MV-4-11 (cell line): ENCODE data around the gene GALT.

Source experiments
- DNase-seq: peaks from one replicate; lab custom pipeline; 2025; lab: John Stamatoyannopoulos, UW

GALT gene

GRCh38 chr9:34684145-34684544, 37.7 kb downstream of the GALT start:
- no peak for DNase-seq

GRCh38 chr9:34684816-34685215, 38.3 kb downstream of the GALT start:
- no peak for DNase-seq

- no peak for DNase-seq
Observed at GRCh38 chr9:34685591-34685990, 39.1 kb downstream of the GALT start.

DNA sequence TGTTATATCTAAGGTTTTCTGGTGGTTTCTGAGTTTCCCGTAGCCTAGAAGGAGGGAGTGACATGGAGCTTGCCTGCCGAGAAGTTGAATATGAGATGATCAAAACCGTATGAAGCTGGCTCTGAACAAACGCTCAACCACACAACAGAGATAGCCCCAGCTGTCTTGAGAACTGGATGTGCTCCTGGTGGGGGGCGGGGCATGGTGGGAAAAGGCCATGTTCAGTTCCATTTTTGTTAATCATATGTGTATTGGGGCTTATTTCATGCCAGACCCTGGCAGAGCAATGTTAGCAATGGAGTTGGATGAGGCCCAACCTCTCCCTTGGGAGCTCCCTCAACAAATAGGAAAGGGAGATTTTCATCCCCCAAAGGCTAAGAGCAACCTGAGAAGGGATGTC, 39.8 kb downstream of the GALT start:
- DNase-seq, result no peak

- no peak for DNase-seq
Observed at GRCh38 chr9:34686732-34687131, 40.3 kb downstream of the GALT start.

GRCh38 chr9:34687276-34688030, 41.0 kb downstream of the GALT start:
- DNase-seq, result no peak

DNA sequence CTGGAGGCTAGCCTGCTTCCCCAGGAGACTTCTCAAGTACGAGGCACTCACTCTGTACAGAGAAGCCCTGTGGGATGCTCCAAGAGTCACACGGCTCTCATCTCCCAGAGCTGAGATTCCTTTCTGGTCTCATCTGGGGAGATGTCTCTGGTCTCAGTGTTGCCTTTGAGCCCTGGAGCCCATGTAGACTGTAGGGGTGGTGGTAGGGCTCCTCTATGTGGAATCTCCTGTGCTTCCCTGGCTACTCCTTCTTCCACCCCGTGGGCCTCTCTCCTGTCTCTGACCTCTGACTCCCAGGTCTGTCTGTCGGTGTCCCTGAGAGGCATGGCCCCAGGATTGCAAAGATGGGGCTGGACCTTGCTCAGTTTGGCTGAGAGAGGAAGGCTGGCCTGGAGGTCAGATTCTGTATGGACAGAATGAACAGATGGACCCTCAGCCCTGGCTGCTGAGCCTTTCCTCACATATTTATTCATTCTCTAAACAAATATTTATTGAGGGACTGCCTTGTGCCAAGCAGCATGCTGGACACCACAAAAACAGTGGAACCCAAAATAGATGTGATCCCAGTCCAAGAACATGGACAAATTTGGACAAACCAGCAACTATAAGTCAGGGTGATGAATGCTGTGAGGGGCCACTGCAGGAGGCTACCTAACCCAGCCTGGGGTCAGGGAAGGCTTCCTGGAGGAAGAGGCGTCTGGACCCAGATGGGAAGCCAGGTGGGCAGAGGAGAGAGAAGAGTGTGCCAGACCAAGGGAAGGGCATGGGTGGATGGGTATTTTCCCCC, 42.0 kb downstream of the GALT start:
- DNase-seq, result no peak

DNA sequence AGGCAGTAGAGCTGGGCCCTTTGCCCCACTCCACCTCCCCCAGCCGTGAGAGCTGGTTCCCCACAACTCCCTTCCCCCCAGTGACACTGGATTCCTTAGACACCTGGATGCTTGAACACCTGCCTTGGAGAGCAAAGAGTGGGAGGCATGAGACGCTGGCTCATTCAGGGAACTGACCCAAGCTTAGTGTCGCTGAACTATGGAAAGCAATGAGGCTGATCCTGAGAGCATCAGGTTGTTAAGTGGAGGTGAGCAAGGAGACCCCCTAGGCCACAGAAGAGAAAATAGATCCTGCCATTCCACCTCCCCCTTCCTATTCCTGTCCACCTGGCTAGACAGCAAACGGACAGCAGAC, 42.6 kb downstream of the GALT start:
- DNase-seq, result no peak

- DNase-seq, result no peak
Observed at GRCh38 chr9:34689512-34689911, 43.0 kb downstream of the GALT start.

DNA sequence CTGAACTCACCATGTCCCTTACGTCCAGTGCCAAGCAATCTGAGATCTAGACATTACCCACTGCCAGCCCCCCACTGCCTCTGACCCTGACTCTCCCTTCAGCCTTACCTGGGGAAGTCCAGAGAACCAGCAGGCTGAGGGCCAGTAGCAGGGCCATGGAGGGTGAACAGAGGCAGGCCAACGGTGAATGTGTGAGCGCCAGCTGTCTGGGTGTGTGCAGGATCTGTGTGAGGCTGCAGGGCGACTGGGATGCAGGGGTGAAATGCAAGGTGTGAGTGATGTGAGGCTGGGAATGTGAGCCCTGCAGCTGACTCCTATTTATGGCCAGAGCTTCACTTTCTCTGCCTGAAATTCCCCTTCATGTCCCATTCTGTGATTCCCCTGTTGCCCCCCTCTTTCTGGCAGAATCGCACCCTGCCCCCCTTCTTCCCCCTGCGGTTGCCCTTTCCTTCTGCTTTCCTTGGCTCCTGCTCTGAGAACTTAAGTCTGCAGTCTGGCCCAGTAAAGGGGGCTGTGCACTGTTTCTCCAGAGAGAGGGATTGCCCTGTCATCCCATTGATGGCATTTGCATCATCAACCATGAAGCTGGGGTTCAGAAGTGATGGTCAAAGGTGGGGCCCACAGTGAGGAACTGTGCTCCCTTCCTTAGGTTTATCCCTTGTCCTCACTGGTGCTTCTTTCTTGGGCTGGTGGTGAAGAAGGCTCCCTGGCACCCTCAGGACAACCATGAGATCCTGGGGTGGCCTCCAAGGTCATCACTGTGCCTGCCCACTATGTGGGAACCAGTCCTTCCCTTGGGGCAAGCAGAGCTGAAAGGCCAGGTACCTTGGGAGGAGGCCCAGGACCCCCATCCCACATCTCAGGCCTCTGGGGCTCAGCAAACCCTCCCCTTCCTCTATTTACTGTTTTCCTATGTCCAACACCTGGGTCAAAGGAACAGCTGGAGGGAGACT, 44.8 kb downstream of the GALT start, which contains the start of gene CCL19:
CCL19 (minus strand) TSS at position 294 of the 953 bp plus-strand sequence; CDS start at position 157, 137 bp downstream.
- DNase-seq, result no peak

DNA sequence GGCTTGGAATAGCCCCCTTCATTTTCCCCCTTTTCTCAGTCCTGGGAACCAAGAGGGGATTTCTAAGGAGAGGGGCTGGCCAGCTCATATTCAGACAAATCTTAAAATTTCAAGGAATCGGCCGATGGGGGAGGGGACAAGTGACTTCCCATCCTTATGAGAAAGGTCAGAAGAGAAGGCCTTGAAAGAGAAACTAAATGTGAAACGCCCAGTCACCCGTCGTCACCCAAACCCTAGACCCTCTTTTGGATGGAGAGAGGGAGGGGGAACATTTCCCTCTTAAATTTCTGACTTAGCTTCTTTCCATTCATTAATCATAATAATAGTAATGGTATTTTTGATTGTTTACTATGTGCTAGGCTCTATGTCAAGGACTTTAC, 45.5 kb downstream of the GALT start:
- no peak for DNase-seq

- no peak for DNase-seq
Observed at GRCh38 chr9:34693560-34693959, 47.1 kb downstream of the GALT start.

DNA sequence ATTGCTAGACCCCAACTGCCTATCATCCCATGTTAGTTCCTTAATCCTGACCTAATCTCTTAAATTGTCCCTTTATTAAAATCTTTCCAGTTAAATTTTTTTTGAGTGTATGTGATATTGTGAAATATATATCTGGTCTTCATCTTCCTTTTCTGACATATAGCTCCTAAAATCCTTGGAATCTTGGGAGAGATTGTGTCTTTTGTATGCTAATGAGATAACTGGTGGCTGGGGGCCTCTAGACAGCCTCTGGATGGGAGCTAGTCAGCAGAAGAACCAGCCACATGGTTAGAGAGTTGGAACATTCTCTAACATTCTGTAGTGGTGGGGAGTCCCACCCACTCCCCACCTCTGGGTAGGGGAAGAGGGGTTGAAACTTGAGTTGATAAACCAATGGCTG, 48.3 kb downstream of the GALT start:
- DNase-seq, result no peak
